Fibroblast of mammary gland (primary cell): ENCODE data around the gene DUOX2.

Experiments used
- DNase-seq: peaks from one replicate; pipeline ENCODE4 v3.0.0-alpha.2; 2010; ENCODE audit warnings: low read depth
- H3K4me3 ChIP-seq: 2 replicates; pipeline ENCODE4 v1.5.1; 2011; ENCODE audit warnings: low read depth, mild to moderate bottlenecking, low read length, moderate library complexity; ENCODE audit not compliant: control insufficient read depth
- TF ChIP-seq, protein P1 (sequence below): conservative IDR thresholded peaks from 2 replicates; pipeline ENCODE4 v1.5.1; 2011; ENCODE audit warnings: low read depth, low read length, inconsistent platforms; ENCODE audit not compliant: control insufficient read depth, insufficient read depth

The DUOX2 gene

DNA sequence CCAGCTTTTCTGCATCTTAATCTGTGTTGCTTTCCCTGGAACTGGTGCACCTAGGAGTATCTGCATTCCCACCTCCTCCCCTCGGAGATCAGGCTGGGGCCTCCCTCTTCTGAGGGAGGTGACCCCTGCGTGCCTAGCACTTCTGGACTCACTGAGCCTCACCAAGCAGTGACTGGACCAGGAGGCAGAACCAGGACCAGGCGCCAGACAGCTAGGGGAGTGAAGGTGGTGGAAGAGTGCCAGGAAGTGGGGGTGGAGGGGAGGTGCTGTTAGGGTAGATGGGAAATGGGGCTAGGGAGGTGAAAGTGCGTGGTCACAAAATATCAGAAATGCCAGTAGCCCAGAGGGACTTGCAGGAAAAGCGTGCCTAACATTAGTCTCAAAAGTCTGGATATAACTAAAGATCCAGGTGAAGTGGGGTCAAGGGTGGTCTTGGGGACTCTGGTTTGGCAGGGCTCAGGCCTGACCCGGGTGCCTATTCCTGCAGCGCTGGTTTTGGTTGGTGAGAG, 1.4 kb upstream of the DUOX2 start:
- DNase-seq, result no peak
- TF ChIP-seq, protein P1, sequence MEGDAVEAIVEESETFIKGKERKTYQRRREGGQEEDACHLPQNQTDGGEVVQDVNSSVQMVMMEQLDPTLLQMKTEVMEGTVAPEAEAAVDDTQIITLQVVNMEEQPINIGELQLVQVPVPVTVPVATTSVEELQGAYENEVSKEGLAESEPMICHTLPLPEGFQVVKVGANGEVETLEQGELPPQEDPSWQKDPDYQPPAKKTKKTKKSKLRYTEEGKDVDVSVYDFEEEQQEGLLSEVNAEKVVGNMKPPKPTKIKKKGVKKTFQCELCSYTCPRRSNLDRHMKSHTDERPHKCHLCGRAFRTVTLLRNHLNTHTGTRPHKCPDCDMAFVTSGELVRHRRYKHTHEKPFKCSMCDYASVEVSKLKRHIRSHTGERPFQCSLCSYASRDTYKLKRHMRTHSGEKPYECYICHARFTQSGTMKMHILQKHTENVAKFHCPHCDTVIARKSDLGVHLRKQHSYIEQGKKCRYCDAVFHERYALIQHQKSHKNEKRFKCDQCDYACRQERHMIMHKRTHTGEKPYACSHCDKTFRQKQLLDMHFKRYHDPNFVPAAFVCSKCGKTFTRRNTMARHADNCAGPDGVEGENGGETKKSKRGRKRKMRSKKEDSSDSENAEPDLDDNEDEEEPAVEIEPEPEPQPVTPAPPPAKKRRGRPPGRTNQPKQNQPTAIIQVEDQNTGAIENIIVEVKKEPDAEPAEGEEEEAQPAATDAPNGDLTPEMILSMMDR, result no peak
- H3K4me3 ChIP-seq, result no peak overlapping the region

- TF ChIP-seq, protein P1, result no peak
- H3K4me3 ChIP-seq, result no peak overlapping the region
- DNase-seq, result no peak
These were observed 746 bp upstream of the DUOX2 start for GRCh38 chr15:45114751-45115085.

- no peak overlapping the region for H3K4me3 ChIP-seq
- no peak for DNase-seq
- TF ChIP-seq, protein P1, result no peak
These were observed 487 bp downstream of the DUOX2 start for GRCh38 chr15:45113380-45113990.

- H3K4me3 ChIP-seq, result no peak overlapping the region
- no peak for DNase-seq
- TF ChIP-seq, protein P1, result no peak
These were observed 1.2 kb downstream of the DUOX2 start for GRCh38 chr15:45112591-45113379.

DNA sequence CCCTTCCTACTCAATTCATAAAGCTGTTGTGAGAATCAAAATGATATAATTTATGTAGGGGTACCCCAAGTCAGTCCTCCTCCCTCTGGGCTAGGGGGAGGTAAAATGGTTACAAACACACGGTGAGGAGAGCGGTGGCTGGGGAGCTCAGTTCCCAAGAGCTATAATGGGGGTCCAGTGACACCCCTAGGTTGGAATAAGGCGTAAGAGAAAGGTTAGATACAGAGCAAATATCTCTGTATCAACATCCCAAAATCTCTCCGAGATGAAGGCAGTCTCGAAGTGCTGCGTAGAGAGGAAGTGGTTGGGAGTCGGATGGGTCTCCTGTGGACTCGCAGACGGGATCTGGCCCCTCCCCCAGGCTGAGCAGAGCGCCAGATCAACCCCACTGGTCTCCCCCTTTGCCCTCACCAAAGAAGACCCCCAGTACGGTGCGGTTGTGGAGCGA, 1.8 kb downstream of the DUOX2 start:
- TF ChIP-seq, protein P1, result no peak
- DNase-seq, result no peak
- H3K4me3 ChIP-seq, result no peak overlapping the region

GRCh38 chr15:45111390-45112142, 2.4 kb downstream of the DUOX2 start:
- TF ChIP-seq, protein P1, result no peak
- no peak for DNase-seq
- H3K4me3 ChIP-seq, result no peak overlapping the region
